Fibroblast of lung (primary cell): ENCODE data around the gene ZNF638.

Source experiments
- EZH2 ChIP-seq: IDR thresholded peaks from 2 replicates; pipeline ENCODE4 v1.5.1; 2012; ENCODE audit warnings: low read length, control low read depth, mild to moderate bottlenecking; ENCODE audit errors: missing control alignments
- TF ChIP-seq, protein P1 (sequence below), 2 donors: IDR thresholded peaks in 1 of 2; conservative IDR thresholded peaks in 1 of 2; 1 replicate in 1 of 2; 2 replicates in 1 of 2; pipeline ENCODE4 v1.5.1; 2011 to 2012; ENCODE audit warnings: low read length in 2 of 2, control low read depth in 1 of 2, inconsistent platforms in 1 of 2, low read depth in 1 of 2, mild to moderate bottlenecking in 1 of 2

DNA sequence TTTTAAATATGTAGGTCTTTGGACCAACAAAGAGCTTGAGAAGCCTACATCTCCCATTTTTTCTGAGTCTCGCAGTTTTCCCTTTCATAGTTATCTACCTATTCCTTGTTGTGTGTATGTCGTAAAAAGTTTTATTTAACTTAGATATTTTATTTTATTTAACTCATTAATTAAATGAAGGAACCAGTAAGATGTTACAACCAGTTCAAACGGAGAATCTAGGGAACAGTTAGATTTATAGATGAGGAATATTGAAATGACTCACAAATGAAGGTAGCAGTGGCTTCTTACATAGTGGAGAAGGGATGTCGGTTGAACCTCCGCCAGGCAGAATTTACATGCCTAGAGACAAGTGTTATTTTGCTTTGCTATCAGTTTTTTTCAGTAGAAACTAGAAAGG lies 48.5 kb upstream of the ZNF638 start:
- TF ChIP-seq, protein P1, sequence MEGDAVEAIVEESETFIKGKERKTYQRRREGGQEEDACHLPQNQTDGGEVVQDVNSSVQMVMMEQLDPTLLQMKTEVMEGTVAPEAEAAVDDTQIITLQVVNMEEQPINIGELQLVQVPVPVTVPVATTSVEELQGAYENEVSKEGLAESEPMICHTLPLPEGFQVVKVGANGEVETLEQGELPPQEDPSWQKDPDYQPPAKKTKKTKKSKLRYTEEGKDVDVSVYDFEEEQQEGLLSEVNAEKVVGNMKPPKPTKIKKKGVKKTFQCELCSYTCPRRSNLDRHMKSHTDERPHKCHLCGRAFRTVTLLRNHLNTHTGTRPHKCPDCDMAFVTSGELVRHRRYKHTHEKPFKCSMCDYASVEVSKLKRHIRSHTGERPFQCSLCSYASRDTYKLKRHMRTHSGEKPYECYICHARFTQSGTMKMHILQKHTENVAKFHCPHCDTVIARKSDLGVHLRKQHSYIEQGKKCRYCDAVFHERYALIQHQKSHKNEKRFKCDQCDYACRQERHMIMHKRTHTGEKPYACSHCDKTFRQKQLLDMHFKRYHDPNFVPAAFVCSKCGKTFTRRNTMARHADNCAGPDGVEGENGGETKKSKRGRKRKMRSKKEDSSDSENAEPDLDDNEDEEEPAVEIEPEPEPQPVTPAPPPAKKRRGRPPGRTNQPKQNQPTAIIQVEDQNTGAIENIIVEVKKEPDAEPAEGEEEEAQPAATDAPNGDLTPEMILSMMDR (conservative IDR thresholded peaks at IDR 0.05 in 1 of 2, IDR thresholded peaks at IDR 0.05 in 1 of 2; ENCODE audit: low read depth in 1 of 2, low read length in 2 of 2), result no peak
- TF ChIP-seq EZH2, result no peak
